H1 (cell line): ENCODE results near the gene RITA1. TPM values are rescaled to one million over a fixed set of nuclear protein-coding genes. Genes with fewer than 3 reads are reported as not detected.

ENCODE experiments used
- RBBP5 ChIP-seq: IDR thresholded peaks from 2 replicates; pipeline ENCODE4 v1.7.1; 2012; ENCODE audit warnings: low read depth, mild to moderate bottlenecking, inconsistent platforms, low read length, moderate library complexity, borderline replicate concordance
- RFX5 ChIP-seq: IDR thresholded peaks from 2 replicates; pipeline ENCODE4 v1.6.1; 2011; ENCODE audit warnings: low read depth, low read length, improper control_type of control experiment, borderline replicate concordance
- SP2 ChIP-seq: IDR thresholded peaks from 2 replicates; pipeline ENCODE4 v1.6.1; 2012; ENCODE audit warnings: mild to moderate bottlenecking, low read length, inconsistent platforms
- SUZ12 ChIP-seq: fragments of 200-600 bp; sonication (generic); IDR thresholded peaks from 2 replicates; pipeline ENCODE4 v1.6.1; 2012; ENCODE audit warnings: mild to moderate bottlenecking, inconsistent platforms, low read length, moderate library complexity, mixed read lengths
- polyA plus RNA-seq, 7 experiments: library from polyadenylated mRNA; depleted of rRNA in 3 of 7; stranded (reverse) in 5 of 7; unstranded in 2 of 7; fragments of >200 nt in 5 of 7; fragments of 200-250 nt in 2 of 7; gene quantifications; 1 replicate in 5 of 7; 2 replicates in 1 of 7; 4 replicates in 1 of 7; pipeline versions ENCODE4 v1.2.1 to v1.2.3, GENCODE V29; 2011 to 2013; ENCODE audit warnings: missing spikeins in 2 of 7, mixed read lengths in 2 of 7
- total RNA-seq: library from RNA; stranded (reverse); fragmentation: NEBNext Ultra II Directional; extraction: Animal tissue kit (Norgen Biotek cat#: 25700); gene quantifications from 2 replicates; pipeline ENCODE4 v1.2.1, GENCODE V29; 2021

The RITA1 gene
- total and polyA plus RNA-seq, 2 of the 8 experiments (the other 6 are each of a cell fraction or from before 2014, with no cell fraction given): 24.1 to 25.8 TPM

GRCh38 chr12:113196582-113196981, 11.1 kb downstream of the RITA1 start (continued):
- no peak for TF ChIP-seq SP2
- TF ChIP-seq RFX5: no peak
- no peak for TF ChIP-seq RBBP5
- no peak for TF ChIP-seq SUZ12
